Ovary (tissue), 3 donors: ENCODE measurements around the gene OR9Q1.

Experiments
- CTCF ChIP-seq, 3 donors: fragments of 450-650 bp in 2 of 3; fragments of 200-600 bp in 1 of 3; IDR thresholded peaks; one replicate each; pipeline versions ENCODE4 v1.5.1 to v1.8.0; 2016 to 2022; ENCODE audit warnings: antibody characterized with exemption in 3 of 3, mild to moderate bottlenecking in 1 of 3
- EP300 ChIP-seq: sonication (generic); formaldehyde crosslinking; IDR thresholded peaks from one replicate; pipeline ENCODE4 v1.6.1; 2017; ENCODE audit warnings: antibody characterized with exemption
- donor health status: DM: no; HTN: no; CAD: no.

GRCh38 chr11:58097437-58097836 is 73.8 kb downstream of the OR9Q1 start:
- no peak for TF ChIP-seq EP300
- TF ChIP-seq CTCF (IDR thresholded peaks at IDR 0.05), result no peak
